Prostate gland (tissue), 2 donors: ENCODE measurements around the gene PVALB.

Source experiments
- POLR2AphosphoS5 ChIP-seq: sonication (generic); formaldehyde crosslinking; IDR thresholded peaks from one replicate; pipeline ENCODE4 v1.6.1; 2017; ENCODE audit warnings: antibody characterized with exemption
- TF ChIP-seq, protein P1 (sequence below), 4 experiments: fragments of 200-600 bp in 2 of 4; fragments of 450-650 bp in 2 of 4; sonication (generic) in 2 of 4; IDR thresholded peaks; 1 replicate in 3 of 4; 2 replicates in 1 of 4; pipeline ENCODE4 v1.5.1; 2016 to 2019; ENCODE audit warnings: antibody characterized with exemption in 4 of 4, mild to moderate bottlenecking in 2 of 4, moderate library complexity in 2 of 4

- TF ChIP-seq POLR2AphosphoS5: no peak
- TF ChIP-seq, protein P1, sequence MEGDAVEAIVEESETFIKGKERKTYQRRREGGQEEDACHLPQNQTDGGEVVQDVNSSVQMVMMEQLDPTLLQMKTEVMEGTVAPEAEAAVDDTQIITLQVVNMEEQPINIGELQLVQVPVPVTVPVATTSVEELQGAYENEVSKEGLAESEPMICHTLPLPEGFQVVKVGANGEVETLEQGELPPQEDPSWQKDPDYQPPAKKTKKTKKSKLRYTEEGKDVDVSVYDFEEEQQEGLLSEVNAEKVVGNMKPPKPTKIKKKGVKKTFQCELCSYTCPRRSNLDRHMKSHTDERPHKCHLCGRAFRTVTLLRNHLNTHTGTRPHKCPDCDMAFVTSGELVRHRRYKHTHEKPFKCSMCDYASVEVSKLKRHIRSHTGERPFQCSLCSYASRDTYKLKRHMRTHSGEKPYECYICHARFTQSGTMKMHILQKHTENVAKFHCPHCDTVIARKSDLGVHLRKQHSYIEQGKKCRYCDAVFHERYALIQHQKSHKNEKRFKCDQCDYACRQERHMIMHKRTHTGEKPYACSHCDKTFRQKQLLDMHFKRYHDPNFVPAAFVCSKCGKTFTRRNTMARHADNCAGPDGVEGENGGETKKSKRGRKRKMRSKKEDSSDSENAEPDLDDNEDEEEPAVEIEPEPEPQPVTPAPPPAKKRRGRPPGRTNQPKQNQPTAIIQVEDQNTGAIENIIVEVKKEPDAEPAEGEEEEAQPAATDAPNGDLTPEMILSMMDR (IDR thresholded peaks at IDR 0.05): no peak
Observed at GRCh38 chr22:36816636-36817524, at the start of gene PVALB.
